Measurements from ENCODE around the gene SMPX.

The SMPX gene

GRCh38 chrX:21708116-21708515, 49.8 kb downstream of the SMPX start:
- DNase-seq: no peak

GRCh38 chrX:21705225-21705624, 52.7 kb downstream of the SMPX start:
- no peak for DNase-seq

- no peak for DNase-seq
Observed at GRCh38 chrX:21702725-21703124, 55.2 kb downstream of the SMPX start.

GRCh38 chrX:21700967-21701366, 56.9 kb downstream of the SMPX start:
- DNase-seq: no peak

GRCh38 chrX:21700275-21700674, 57.6 kb downstream of the SMPX start:
- DNase-seq: no peak

- DNase-seq: no peak
Observed at GRCh38 chrX:21699136-21699535, 58.8 kb downstream of the SMPX start.

- no peak for DNase-seq
Observed at GRCh38 chrX:21698272-21698671, 59.6 kb downstream of the SMPX start.

GRCh38 chrX:21691512-21692018, 66.4 kb downstream of the SMPX start:
- no peak for DNase-seq

- no peak for DNase-seq
Observed at GRCh38 chrX:21683941-21684340, 74.0 kb downstream of the SMPX start.

GRCh38 chrX:21678048-21678612, 79.8 kb downstream of the SMPX start:
- DNase-seq: no peak

- no peak for DNase-seq
Observed at GRCh38 chrX:21675931-21676330, 82.0 kb downstream of the SMPX start.

GRCh38 chrX:21674430-21675186, 83.3 kb downstream of the SMPX start:
- no peak for DNase-seq

- no peak for DNase-seq
Observed at GRCh38 chrX:21666679-21667078, 91.2 kb downstream of the SMPX start.

GRCh38 chrX:21666252-21666651, 91.7 kb downstream of the SMPX start:
- no peak for DNase-seq

GRCh38 chrX:21662761-21663160, 95.2 kb downstream of the SMPX start:
- no peak for DNase-seq

- no peak for DNase-seq
Observed at GRCh38 chrX:21661316-21661715, 96.6 kb downstream of the SMPX start.

- DNase-seq: no peak
Observed at GRCh38 chrX:21660156-21660555, 97.8 kb downstream of the SMPX start.

- DNase-seq: no peak
Observed at GRCh38 chrX:21659320-21659719, 98.6 kb downstream of the SMPX start.

- DNase-seq: no peak
Observed at GRCh38 chrX:21658746-21659145, 99.2 kb downstream of the SMPX start.

- no peak for DNase-seq
Observed at GRCh38 chrX:21658152-21658737, 99.7 kb downstream of the SMPX start, which contains the start of gene KLHL34. KLHL34 (minus strand) TSS chrX:21658330; CDS start chrX:21657788, 542 bp downstream.

- DNase-seq: no peak
Observed at GRCh38 chrX:21657318-21658151, 100.4 kb downstream of the SMPX start.

- no peak for DNase-seq
Observed at GRCh38 chrX:21656587-21657317, 101.2 kb downstream of the SMPX start.
